NCI-H510A treated with DMSO at 0.1 percent for 48 hours (cell line): ENCODE results near the gene PAN2.
A peak's percentile ranks its signal among the peaks of the same experiment; 100 is the strongest.
"Not testable (repeated sequence)": the region's sequence is repeated elsewhere in the genome, so short reads cannot be mapped to it uniquely, and the experiment has no call there.

Experiments
- DNase-seq: peaks from one replicate; lab custom pipeline; 2025; lab: John Stamatoyannopoulos, UW

PAN2 gene

GRCh38 chr12:56311003-56311402 is 22.8 kb downstream of the PAN2 start:
- DNase-seq: no peak

- DNase-seq: no peak
Measured at GRCh38 chr12:56308714-56309113, 25.1 kb downstream of the PAN2 start.

GRCh38 chr12:56307221-56307965 is 26.4 kb downstream of the PAN2 start:
- DNase-seq: no peak

GRCh38 chr12:56304872-56305590 is 28.8 kb downstream of the PAN2 start:
- DNase-seq: no peak

- DNase-seq: no peak
Measured at GRCh38 chr12:56304276-56304675, 29.5 kb downstream of the PAN2 start.

GRCh38 chr12:56300644-56301464 is 32.9 kb downstream of the PAN2 start:
- DNase-seq: no peak

- peak; percentile 97 for DNase-seq
Measured at GRCh38 chr12:56299853-56300643, 33.8 kb downstream of the PAN2 start, which contains the start of gene CS. CS (minus strand) TSS chr12:56300330; CDS start chr12:56300201, 129 bp downstream.

GRCh38 chr12:56299308-56299852 is 34.4 kb downstream of the PAN2 start:
- DNase-seq: peak; percentile 28

- DNase-seq: no peak
Measured at GRCh38 chr12:56298828-56299227, 35.0 kb downstream of the PAN2 start.

- DNase-seq: no peak
Measured at GRCh38 chr12:56297400-56297799, 36.4 kb downstream of the PAN2 start.

GRCh38 chr12:56296295-56296694 is 37.5 kb downstream of the PAN2 start:
- no peak for DNase-seq

GRCh38 chr12:56293795-56294194 is 40.0 kb downstream of the PAN2 start:
- DNase-seq: no peak

- DNase-seq: no peak
Measured at GRCh38 chr12:56288705-56289387, 45.0 kb downstream of the PAN2 start.

GRCh38 chr12:56286044-56286830 is 47.6 kb downstream of the PAN2 start:
- no peak for DNase-seq

- not testable (repeated sequence) for DNase-seq
Measured at GRCh38 chr12:56284263-56284662, 49.5 kb downstream of the PAN2 start.

GRCh38 chr12:56282579-56282978 is 51.2 kb downstream of the PAN2 start:
- no peak for DNase-seq

- DNase-seq: no peak
Measured at GRCh38 chr12:56282030-56282429, 51.8 kb downstream of the PAN2 start.

- no peak for DNase-seq
Measured at GRCh38 chr12:56280849-56281248, 53.0 kb downstream of the PAN2 start.

GRCh38 chr12:56278905-56279304 is 54.9 kb downstream of the PAN2 start:
- no peak for DNase-seq

- DNase-seq: no peak
Measured at GRCh38 chr12:56274299-56274698, 59.5 kb downstream of the PAN2 start.
